ENCODE data around the gene STX4.

The STX4 gene

GRCh38 chr16:31036691-31037090, 3.3 kb downstream of the STX4 start:
- H3K4me3 ChIP-seq (ENCODE audit: low read depth, low read length): no peak overlapping the region
- POLR2A ChIA-PET: interaction anchor here (0.8 kb wide), 1 partner anchor 79 kb away, joined by 3 read pairs; the partner anchor contains the start of gene SETD1A
- CTCF ChIA-PET: interaction anchor here (2.1 to 2.5 kb wide), 3 partner anchors 10 to 106 kb away, joined by 6 to 12 read pairs (median 8); partner anchors contain the start of gene HSD3B7
- no peak for DNase-seq (ENCODE audit: low read depth, low spot score)
- TF ChIP-seq CTCF (IDR thresholded peaks at IDR 0.05; ENCODE audit: insufficient read depth, low read length, missing control alignments): no peak

GRCh38 chr16:31038993-31039392, 5.6 kb downstream of the STX4 start:
- ChIA-PET CTCF (no interaction called here), POLR2A (no interaction called here)
- no peak for TF ChIP-seq CTCF (IDR thresholded peaks at IDR 0.05; ENCODE audit: insufficient read depth, low read length, missing control alignments)
- H3K4me3 ChIP-seq (ENCODE audit: low read depth, low read length): no peak overlapping the region
- DNase-seq (ENCODE audit: low read depth, low spot score): no peak

- CTCF ChIA-PET: interaction anchor here (1.4 to 2.9 kb wide), 2 partner anchors 8 to 58 kb away, joined by 5 to 13 read pairs; partner anchors contain the start of gene HSD3B7
- no peak overlapping the region for H3K4me3 ChIP-seq (ENCODE audit: low read depth, low read length)
- POLR2A ChIA-PET: interaction anchor here (0.8 to 1.4 kb wide), 2 partner anchors 8 to 22 kb away, joined by 3 read pairs; no protein-coding TSS in a partner anchor
- TF ChIP-seq CTCF (IDR thresholded peaks at IDR 0.05; ENCODE audit: insufficient read depth, low read length, missing control alignments): no peak
- DNase-seq (ENCODE audit: low read depth, low spot score): no peak
Measured at GRCh38 chr16:31042866-31043265, 9.5 kb downstream of the STX4 start.

- H3K4me3 ChIP-seq (ENCODE audit: low read depth, low read length): no peak overlapping the region
- DNase-seq (ENCODE audit: low read depth, low spot score): no peak
- no peak for TF ChIP-seq CTCF (IDR thresholded peaks at IDR 0.05; ENCODE audit: insufficient read depth, low read length, missing control alignments)
- ChIA-PET CTCF (interaction anchor here (2.9 kb wide), 1 partner anchor 58 kb away, joined by 13 read pairs; the partner anchor contains the start of gene HSD3B7), POLR2A (interaction anchor here (0.8 kb wide), 1 partner anchor 9 kb away, joined by 3 read pairs; no protein-coding TSS in a partner anchor)
Measured at GRCh38 chr16:31043352-31043751, 10.0 kb downstream of the STX4 start.

GRCh38 chr16:31043898-31044481, 10.6 kb downstream of the STX4 start:
- DNase-seq (ENCODE audit: low read depth, low spot score): no peak
- ChIA-PET CTCF (interaction anchor here (0.7 kb wide), 1 partner anchor 71 kb away, joined by 4 read pairs; no protein-coding TSS in a partner anchor), POLR2A (no interaction called here)
- H3K4me3 ChIP-seq (ENCODE audit: low read depth, low read length): no peak overlapping the region
- TF ChIP-seq CTCF (IDR thresholded peaks at IDR 0.05; ENCODE audit: insufficient read depth, low read length, missing control alignments): no peak

GRCh38 chr16:31050280-31051030, 17.1 kb downstream of the STX4 start:
- POLR2A ChIA-PET: interaction anchor here (0.8 to 2.0 kb wide), 4 partner anchors 10 to 76 kb away, joined by 3 to 5 read pairs (median 4); partner anchors contain the start of genes HSD3B7, ZNF646 and ZNF668
- H3K4me3 ChIP-seq (ENCODE audit: low read depth, low read length): no peak overlapping the region
- CTCF ChIA-PET: interaction anchor here (0.7 to 1.4 kb wide), 4 partner anchors 8 to 66 kb away, joined by 3 to 5 read pairs (median 4); no protein-coding TSS in a partner anchor
- DNase-seq (ENCODE audit: low read depth, low spot score): no peak
- TF ChIP-seq CTCF (IDR thresholded peaks at IDR 0.05; ENCODE audit: insufficient read depth, low read length, missing control alignments): no peak
